Mesenchymal stem cell (in vitro differentiated cells and primary cell): Measurements from ENCODE around the gene PMF1.

Experiments used
- DNase-seq: peaks from one replicate; pipeline ENCODE4 v3.0.0-alpha.2; 2013
- H2AFZ ChIP-seq: one replicate; pipeline ENCODE4 v1.6.1; 2013; ENCODE audit warnings: low read depth, mild to moderate bottlenecking, control low read depth, inconsistent platforms, low read length, moderate library complexity
- H2AK5ac ChIP-seq: 2 replicates; pipeline ENCODE4 v1.6.1; 2013; ENCODE audit warnings: low read length, moderate library complexity, mild to moderate bottlenecking, inconsistent platforms; ENCODE audit not compliant: severe bottlenecking
- H2BK120ac ChIP-seq: one replicate; pipeline ENCODE4 v1.6.1; 2013; ENCODE audit warnings: low read depth, mild to moderate bottlenecking, inconsistent platforms, low read length, moderate library complexity
- H2BK12ac ChIP-seq, 2 experiments: one replicate each; pipeline ENCODE4 v1.6.1; 2013; ENCODE audit warnings: inconsistent platforms in 2 of 2, low read length in 2 of 2, mild to moderate bottlenecking in 2 of 2, moderate library complexity in 2 of 2, control low read depth in 1 of 2
- H2BK15ac ChIP-seq: one replicate; pipeline ENCODE4 v1.6.1; 2013; ENCODE audit warnings: mild to moderate bottlenecking, low read depth, inconsistent platforms; ENCODE audit not compliant: poor library complexity, severe bottlenecking
- H2BK5ac ChIP-seq: 2 replicates; pipeline ENCODE4 v1.6.1; 2013; ENCODE audit warnings: low read depth, mild to moderate bottlenecking, low read length, control low read depth, inconsistent platforms; ENCODE audit not compliant: poor library complexity, severe bottlenecking
- H3K14ac ChIP-seq, 2 experiments: one replicate each; pipeline ENCODE4 v1.6.1; 2013; ENCODE audit warnings: inconsistent platforms in 2 of 2, low read length in 2 of 2, control low read depth in 1 of 2, mild to moderate bottlenecking in 1 of 2, moderate library complexity in 1 of 2
- H3K18ac ChIP-seq, 2 experiments: one replicate each; pipeline ENCODE4 v1.6.1; 2013; ENCODE audit warnings: inconsistent platforms in 2 of 2, low read length in 2 of 2, control low read depth in 1 of 2, low read depth in 1 of 2, mild to moderate bottlenecking in 1 of 2
- H3K23ac ChIP-seq, 2 experiments: one replicate each; pipeline ENCODE4 v1.6.1; 2013; ENCODE audit warnings: inconsistent platforms in 2 of 2, low read length in 2 of 2, mild to moderate bottlenecking in 2 of 2, moderate library complexity in 2 of 2, control low read depth in 1 of 2
- H3K27ac ChIP-seq: 2 replicates; pipeline ENCODE4 v1.5.1; 2013; ENCODE audit warnings: mild to moderate bottlenecking, moderate library complexity, low read length, control low read depth, inconsistent platforms; ENCODE audit not compliant: poor library complexity, severe bottlenecking
- H3K27me3 ChIP-seq, 2 experiments: 2 replicates each; pipeline versions ENCODE4 v1.6.1 to v1.7.0; 2013; ENCODE audit warnings: low read length in 2 of 2, mild to moderate bottlenecking in 2 of 2, moderate library complexity in 2 of 2, control low read depth in 1 of 2, inconsistent platforms in 1 of 2; ENCODE audit not compliant: control insufficient read depth in 1 of 2, insufficient read depth in 1 of 2
- H3K36me3 ChIP-seq, 2 experiments: 2 replicates each; pipeline versions ENCODE4 v1.6.1 to v1.7.0; 2013; ENCODE audit warnings: low read length in 2 of 2, control low read depth in 1 of 2, inconsistent platforms in 1 of 2, low read depth in 1 of 2, mild to moderate bottlenecking in 1 of 2; ENCODE audit not compliant: insufficient read depth in 2 of 2, control insufficient read depth in 1 of 2
- H3K4ac ChIP-seq, 2 experiments: one replicate each; pipeline ENCODE4 v1.6.1; 2013; ENCODE audit warnings: inconsistent platforms in 2 of 2, low read length in 2 of 2, mild to moderate bottlenecking in 2 of 2, moderate library complexity in 2 of 2, control low read depth in 1 of 2, low read depth in 1 of 2
- H3K4me1 ChIP-seq: 2 replicates; pipeline ENCODE4 v1.6.1; 2013; ENCODE audit warnings: low read depth, low read length, control low read depth; ENCODE audit not compliant: control insufficient read depth, insufficient read depth
- H3K4me2 ChIP-seq: 2 replicates; pipeline ENCODE4 v1.6.1; 2013; ENCODE audit warnings: low read length, mild to moderate bottlenecking, inconsistent platforms; ENCODE audit not compliant: poor library complexity, severe bottlenecking
- H3K4me3 ChIP-seq, 2 experiments: 2 replicates each; pipeline versions ENCODE4 v1.5.1 to v1.7.0; 2013; ENCODE audit warnings: low read length in 2 of 2, mild to moderate bottlenecking in 2 of 2, control low read depth in 1 of 2, low read depth in 1 of 2; ENCODE audit not compliant: insufficient read depth in 1 of 2
- H3K79me1 ChIP-seq: replicated peaks from 2 replicates; pipeline ENCODE4 v1.6.1; 2013; ENCODE audit warnings: mild to moderate bottlenecking, control low read depth, low read length, inconsistent platforms; ENCODE audit not compliant: poor library complexity, severe bottlenecking
- H3K9ac ChIP-seq: 2 replicates; pipeline ENCODE4 v1.7.0; 2013; ENCODE audit warnings: mild to moderate bottlenecking, low read length, moderate library complexity
- H3K9me3 ChIP-seq: 2 replicates; pipeline ENCODE4 v1.7.0; 2013; ENCODE audit warnings: mild to moderate bottlenecking, low read length; ENCODE audit not compliant: control insufficient read depth
- H4K8ac ChIP-seq: one replicate; pipeline ENCODE4 v1.6.1; 2013; ENCODE audit warnings: inconsistent platforms, mild to moderate bottlenecking, low read length, moderate library complexity
- H4K91ac ChIP-seq: one replicate; pipeline ENCODE4 v1.6.1; 2013; ENCODE audit warnings: mild to moderate bottlenecking, low read length, inconsistent platforms
- WGBS: methylation state at CpG from one replicate; pipeline ENCODE4 v1.1.7; 2013; ENCODE audit warnings: mixed read lengths; 5-methylcytosine and 5-hydroxymethylcytosine counted together

Gene PMF1

GRCh38 chr1:156266051-156266450 lies 53.2 kb downstream of the PMF1 start:
- Histone ChIP-seq H3K27me3 (no peaks in the 10 kb centered on the region), H2AFZ (no peak overlapping the region), H3K18ac (no peak overlapping the region), H3K9ac (no peak overlapping the region), H4K8ac (no peak overlapping the region), H2BK5ac (no peak overlapping the region), H3K36me3 (peaks cover 66 to 86% of the 10 kb centered on the region in 2 experiments), H4K91ac (no peak overlapping the region), H3K79me1 (peaks cover 29% of the 10 kb centered on the region), H3K9me3 (no peaks in the 10 kb centered on the region), H2BK120ac (no peak overlapping the region), H3K27ac (no peak overlapping the region), H3K4me1 (no peaks in the 10 kb centered on the region), H3K4me3 (no peak overlapping the region), H3K4ac (no peak overlapping the region), H2BK12ac (no peak overlapping the region), H3K14ac (no peak overlapping the region), H2AK5ac (no peak overlapping the region), H3K4me2 (no peak overlapping the region), H2BK15ac (no peak overlapping the region), H3K23ac (no peak overlapping the region)
- 97% methylated on average over 13 of the region's 13 CpGs for WGBS
- no peak for DNase-seq

GRCh38 chr1:156268336-156268735 lies 55.5 kb downstream of the PMF1 start:
- peak; percentile 35 for DNase-seq
- H2BK5ac ChIP-seq, result no peak overlapping the region
- no peaks in the 10 kb centered on the region for H3K4me1 ChIP-seq
- H2AFZ ChIP-seq, result no peak overlapping the region
- H3K36me3 ChIP-seq, result peaks cover 59 to 93% of the 10 kb centered on the region in 2 experiments
- no peak overlapping the region for H3K14ac ChIP-seq
- no peak overlapping the region for H3K9ac ChIP-seq
- peaks cover 26% of the 10 kb centered on the region for H3K79me1 ChIP-seq
- no peak overlapping the region for H2BK12ac ChIP-seq
- H2AK5ac ChIP-seq, result no peak overlapping the region
- H3K27ac ChIP-seq, result no peak overlapping the region
- 71% methylated on average over 4 of the region's 4 CpGs for WGBS
- H3K4ac ChIP-seq, result no peak overlapping the region
- H3K27me3 ChIP-seq, result no peaks in the 10 kb centered on the region
- no peak overlapping the region for H3K18ac ChIP-seq
- H4K8ac ChIP-seq, result no peak overlapping the region
- H3K4me3 ChIP-seq, result no peak overlapping the region
- no peak overlapping the region for H4K91ac ChIP-seq
- no peak overlapping the region for H2BK15ac ChIP-seq
- H3K4me2 ChIP-seq, result no peak overlapping the region
- no peak overlapping the region for H3K23ac ChIP-seq
- H2BK120ac ChIP-seq, result no peak overlapping the region
- no peaks in the 10 kb centered on the region for H3K9me3 ChIP-seq

- Histone ChIP-seq H4K8ac (no peak overlapping the region), H4K91ac (no peak overlapping the region), H3K14ac (no peak overlapping the region), H3K4ac (no peak overlapping the region), H2BK5ac (no peak overlapping the region), H2AK5ac (no peak overlapping the region), H2BK15ac (no peak overlapping the region), H3K4me3 (no peak overlapping the region), H3K4me1 (no peaks in the 10 kb centered on the region), H3K79me1 (peaks cover 33% of the 10 kb centered on the region), H3K36me3 (peaks cover 65 to 96% of the 10 kb centered on the region in 2 experiments), H3K27me3 (no peaks in the 10 kb centered on the region), H2AFZ (no peak overlapping the region), H3K18ac (no peak overlapping the region), H3K9me3 (no peaks in the 10 kb centered on the region), H2BK120ac (no peak overlapping the region), H3K4me2 (no peak overlapping the region), H3K23ac (no peak overlapping the region), H3K27ac (no peak overlapping the region), H2BK12ac (no peak overlapping the region), H3K9ac (no peak overlapping the region)
- no peak for DNase-seq
- WGBS, result 96% methylated on average over 3 of the region's 3 CpGs
Measured at GRCh38 chr1:156270314-156270713, 57.5 kb downstream of the PMF1 start.

GRCh38 chr1:156276532-156276931 lies 63.7 kb downstream of the PMF1 start:
- no peaks in the 10 kb centered on the region for H3K9me3 ChIP-seq
- H3K4me1 ChIP-seq, result peaks cover 6% of the 10 kb centered on the region
- H2BK12ac ChIP-seq, result no peak overlapping the region
- H2AK5ac ChIP-seq, result no peak overlapping the region
- H3K27me3 ChIP-seq, result no peaks in the 10 kb centered on the region
- no peak overlapping the region for H3K27ac ChIP-seq
- no peak overlapping the region for H4K8ac ChIP-seq
- no peak overlapping the region for H2BK120ac ChIP-seq
- no peak overlapping the region for H3K14ac ChIP-seq
- H3K4ac ChIP-seq, result no peak overlapping the region
- no peak overlapping the region for H3K18ac ChIP-seq
- H2BK5ac ChIP-seq, result no peak overlapping the region
- no peak overlapping the region for H2AFZ ChIP-seq
- no peak overlapping the region for H2BK15ac ChIP-seq
- H3K4me2 ChIP-seq, result no peak overlapping the region
- H4K91ac ChIP-seq, result no peak overlapping the region
- no peak for DNase-seq
- H3K9ac ChIP-seq, result peak overlapping the region; percentile 31
- peaks cover 54 to 78% of the 10 kb centered on the region in 2 experiments for H3K36me3 ChIP-seq
- no peak overlapping the region for H3K4me3 ChIP-seq
- H3K79me1 ChIP-seq, result peaks cover 31% of the 10 kb centered on the region
- no peak overlapping the region for H3K23ac ChIP-seq
